Stimulated activated CD8-positive, alpha-beta memory T cell treated with anti-CD3 and anti-CD28 coated beads, Interleukin-12 subunit alpha, Interleukin-12 subunit beta, amount 100 ng/mL, for 4 hours (primary cell): ENCODE measurements around the gene ATP8B3.

Experiments
- DNase-seq: peaks from one replicate; pipeline ENCODE4 v3.0.0-alpha.2; 2020; ENCODE audit warnings: low read depth

Gene ATP8B3

GRCh38 chr19:1833540-1833939, 21.5 kb upstream of the ATP8B3 start:
- DNase-seq = no peak

GRCh38 chr19:1832046-1832663, 20.1 kb upstream of the ATP8B3 start:
- DNase-seq = no peak

GRCh38 chr19:1830978-1831377, 18.9 kb upstream of the ATP8B3 start:
- DNase-seq = no peak

GRCh38 chr19:1830568-1830967, 18.5 kb upstream of the ATP8B3 start:
- DNase-seq = no peak

GRCh38 chr19:1829958-1830357, 17.9 kb upstream of the ATP8B3 start:
- DNase-seq = no peak

- no peak for DNase-seq
Measured at GRCh38 chr19:1828279-1829238, 16.5 kb upstream of the ATP8B3 start.

- DNase-seq = no peak
Measured at GRCh38 chr19:1827566-1828278, 15.6 kb upstream of the ATP8B3 start.

- DNase-seq = no peak
Measured at GRCh38 chr19:1826557-1827521, 14.8 kb upstream of the ATP8B3 start.

GRCh38 chr19:1825909-1826556, 14.0 kb upstream of the ATP8B3 start:
- peak; percentile 48 for DNase-seq

- no peak for DNase-seq
Measured at GRCh38 chr19:1824252-1824622, 12.2 kb upstream of the ATP8B3 start.

- no peak for DNase-seq
Measured at GRCh38 chr19:1823539-1824251, 11.6 kb upstream of the ATP8B3 start.

- DNase-seq = no peak
Measured at GRCh38 chr19:1823020-1823419, 10.9 kb upstream of the ATP8B3 start.

- no peak for DNase-seq
Measured at GRCh38 chr19:1822210-1822609, 10.1 kb upstream of the ATP8B3 start.

- DNase-seq = no peak
Measured at GRCh38 chr19:1819341-1820255, 7.5 kb upstream of the ATP8B3 start.

GRCh38 chr19:1818549-1819195, 6.6 kb upstream of the ATP8B3 start:
- no peak for DNase-seq

- DNase-seq = no peak
Measured at GRCh38 chr19:1817553-1818179, 5.6 kb upstream of the ATP8B3 start.

- no peak for DNase-seq
Measured at GRCh38 chr19:1816530-1817298, 4.6 kb upstream of the ATP8B3 start.
